A549 (cell line): ENCODE measurements around the gene AUTS2. TPM values are rescaled to one million over a fixed set of nuclear protein-coding genes. Genes with fewer than 3 reads are reported as not detected.
A peak's percentile ranks its signal among the peaks of the same experiment; 100 is the strongest.

Source experiments
- ATAC-seq, 2 experiments: fragments of 200-7000 bp in 1 of 2; fragments of >200 bp in 1 of 2; cut with Nextera tagmentation in 1 of 2; cut with Tn5 transposase in 1 of 2; 3 replicates each; pipeline versions ENCODE4 v1.8.0 to v1.9.1; 2018 to 2020; ENCODE audit warnings: mild to moderate bottlenecking in 1 of 2, moderate library complexity in 1 of 2
- CTCF ChIA-PET: fragments of 300-600 bp; sonication (Branson Sonifier 250); formaldehyde crosslinking; extraction: SDS; loops from one replicate; lab custom pipeline; 2021; ENCODE audit warnings: antibody characterized with exemption, inconsistent platforms; lab: Yijun Ruan, JAX
- POLR2A ChIA-PET: fragments of 350-600 bp; formaldehyde crosslinking; extraction: SDS; loops from one replicate; lab custom pipeline; 2021; ENCODE audit warnings: antibody characterized with exemption, inconsistent platforms; lab: Yijun Ruan, JAX
- DNase-seq, 2 experiments: peaks; one replicate each; pipeline versions ENCODE4 v3.0.0 to v3.0.0-alpha.2; 2011 to 2016; ENCODE audit warnings: low read depth in 1 of 2, low spot score in 1 of 2
- FAIRE-seq: peaks from 2 replicates; lab custom pipeline; 2011; peaks lifted over from hg19 to GRCh38; lab: Jason Lieb, UNC
- H3K27ac ChIP-seq, 2 experiments: fragments of >200 bp; sonication (Bioruptor Twin); formaldehyde crosslinking; 3 replicates each; pipeline ENCODE4 v1.5.1; 2016 to 2017
- H3K4me1 ChIP-seq: fragments of >200 bp; sonication (Bioruptor Twin); formaldehyde crosslinking; 3 replicates; pipeline ENCODE4 v1.6.1; 2016
- H3K4me2 ChIP-seq: fragments of >200 bp; sonication (Bioruptor Twin); formaldehyde crosslinking; 3 replicates; pipeline ENCODE4 v1.6.1; 2016
- H3K4me3 ChIP-seq: fragments of >200 bp; sonication (Bioruptor Twin); formaldehyde crosslinking; 3 replicates; pipeline ENCODE4 v1.5.1; 2016
- H3K9me3 ChIP-seq: fragments of >200 bp; sonication (Bioruptor Twin); formaldehyde crosslinking; 3 replicates; pipeline ENCODE4 v1.6.1; 2016
- ATOH8 ChIP-seq: fragments of 250-450 bp; sonication (Bioruptor Pico); IDR thresholded peaks from 2 replicates; pipeline ENCODE4 v1.5.0; 2020; ENCODE audit warnings: low read depth, mild to moderate bottlenecking, moderate library complexity
- CBX8 ChIP-seq: fragments of 200-600 bp; sonication (generic); IDR thresholded peaks from 2 replicates; pipeline ENCODE4 v1.6.1; 2016
- CHD2 ChIP-seq: fragments of 150-350 bp; IDR thresholded peaks from 2 replicates; pipeline ENCODE4 v1.6.1; 2014; ENCODE audit warnings: low read length; ENCODE audit not compliant: partially characterized antibody
- EHF ChIP-seq: fragments of 250-450 bp; sonication (Bioruptor Pico); IDR thresholded peaks from 2 replicates; pipeline ENCODE4 v1.5.0; 2020; ENCODE audit warnings: mild to moderate bottlenecking
- ELK1 ChIP-seq: fragments of 150-350 bp; IDR thresholded peaks from 2 replicates; pipeline ENCODE4 v1.6.1; 2014; ENCODE audit warnings: low read depth, mild to moderate bottlenecking, low read length
- EP300 ChIP-seq, 2 experiments: fragments of >200 bp; sonication (Bioruptor Twin); formaldehyde crosslinking; IDR thresholded peaks; 2 replicates in 1 of 2; 3 replicates in 1 of 2; pipeline ENCODE4 v1.6.1; 2016 to 2017
- FOSB ChIP-seq: fragments of 250-450 bp; sonication (Bioruptor Pico); IDR thresholded peaks from 2 replicates; pipeline ENCODE4 v1.5.0; 2020; ENCODE audit warnings: mild to moderate bottlenecking, moderate library complexity
- FOSL2 ChIP-seq, 2 experiments: fragments of 450-650 bp in 1 of 2; fragments of >200 bp in 1 of 2; sonication (Bioruptor Twin) in 1 of 2; formaldehyde crosslinking; IDR thresholded peaks; 2 replicates each; pipeline versions ENCODE4 v1.5.0 to v1.6.1; 2016 to 2020; ENCODE audit warnings: mild to moderate bottlenecking in 1 of 2, moderate library complexity in 1 of 2
- HES2 ChIP-seq: fragments of >200 bp; sonication (Bioruptor Twin); formaldehyde crosslinking; IDR thresholded peaks from 2 replicates; pipeline ENCODE4 v1.6.1; 2016
- HEYL ChIP-seq: fragments of 250-450 bp; sonication (Bioruptor Pico); IDR thresholded peaks from 2 replicates; pipeline ENCODE4 v1.8.0; 2021; ENCODE audit warnings: mild to moderate bottlenecking, moderate library complexity
- HOXA7 ChIP-seq: fragments of 250-450 bp; sonication (Bioruptor Pico); IDR thresholded peaks from 2 replicates; pipeline ENCODE4 v1.5.0; 2020; ENCODE audit warnings: mild to moderate bottlenecking, moderate library complexity
- HOXB5 ChIP-seq: fragments of 250-450 bp; sonication (Bioruptor Pico); IDR thresholded peaks from 2 replicates; pipeline ENCODE4 v1.5.0; 2020; ENCODE audit warnings: mild to moderate bottlenecking, moderate library complexity
- JUN ChIP-seq, 2 experiments: fragments of >200 bp; sonication (Bioruptor Twin); formaldehyde crosslinking; IDR thresholded peaks; 2 replicates in 1 of 2; 3 replicates in 1 of 2; pipeline ENCODE4 v1.6.1; 2016 to 2017
- KDM1A ChIP-seq: fragments of 200-600 bp; sonication (generic); IDR thresholded peaks from 2 replicates; pipeline ENCODE4 v1.6.1; 2016; ENCODE audit warnings: low read depth, mild to moderate bottlenecking
- MAFK ChIP-seq: fragments of 450-650 bp; IDR thresholded peaks from 2 replicates; pipeline ENCODE4 v1.6.1; 2014; ENCODE audit not compliant: partially characterized antibody
- MAZ ChIP-seq: fragments of 150-350 bp; IDR thresholded peaks from 2 replicates; pipeline ENCODE4 v1.6.1; 2014; ENCODE audit warnings: antibody characterized with exemption, low read depth, low read length, borderline replicate concordance
- MYC ChIP-seq: IDR thresholded peaks from 2 replicates; pipeline ENCODE4 v1.6.1; 2012; ENCODE audit warnings: mild to moderate bottlenecking, inconsistent platforms, low read length, improper control_type of control experiment, borderline replicate concordance
- PBX3 ChIP-seq: IDR thresholded peaks from 2 replicates; pipeline ENCODE4 v1.6.1; 2012
- POLR2A ChIP-seq: IDR thresholded peaks from 2 replicates; pipeline ENCODE4 v1.6.1; 2012; ENCODE audit warnings: mild to moderate bottlenecking, low read length
- RAD21 ChIP-seq, 2 experiments: fragments of >200 bp in 1 of 2; sonication (Bioruptor Twin) in 1 of 2; formaldehyde crosslinking in 1 of 2; IDR thresholded peaks in 1 of 2; conservative IDR thresholded peaks in 1 of 2; 2 replicates in 1 of 2; 3 replicates in 1 of 2; pipeline ENCODE4 v1.6.1; 2012 to 2018; ENCODE audit warnings: inconsistent platforms in 1 of 2
- RFX5 ChIP-seq: fragments of 450-650 bp; IDR thresholded peaks from 2 replicates; pipeline ENCODE4 v1.7.1; 2014; ENCODE audit warnings: antibody characterized with exemption, mild to moderate bottlenecking, moderate library complexity
- SREBF2 ChIP-seq: fragments of 450-650 bp; IDR thresholded peaks from 2 replicates; pipeline ENCODE4 v1.6.1; 2014; ENCODE audit warnings: mild to moderate bottlenecking, moderate library complexity
- TFCP2L1 ChIP-seq: fragments of 250-450 bp; sonication (Bioruptor Pico); IDR thresholded peaks from 2 replicates; pipeline ENCODE4 v1.5.0; 2021; ENCODE audit warnings: mild to moderate bottlenecking
- TP53 ChIP-seq: fragments of 250-450 bp; sonication (Bioruptor Pico); IDR thresholded peaks from 2 replicates; pipeline ENCODE4 v1.5.0; 2021; ENCODE audit warnings: mild to moderate bottlenecking, moderate library complexity
- ZC3H11A ChIP-seq: fragments of 450-650 bp; IDR thresholded peaks from 2 replicates; pipeline ENCODE4 v1.6.1; 2014; ENCODE audit warnings: antibody characterized with exemption, mild to moderate bottlenecking
- ZFP36 ChIP-seq: fragments of 450-650 bp; IDR thresholded peaks from 2 replicates; pipeline ENCODE4 v1.6.1; 2014; ENCODE audit warnings: borderline replicate concordance; ENCODE audit not compliant: partially characterized antibody
- WGBS: methylation state at CpG from one replicate; pipeline ENCODE4 v1.1.6; 2017; ENCODE audit errors: missing lambda C conversion rate; 5-methylcytosine and 5-hydroxymethylcytosine counted together
- polyA plus RNA-seq, 4 experiments: library from polyadenylated mRNA; depleted of rRNA in 3 of 4; stranded (reverse); fragments of >200 nt; fragmentation: RNase III in 1 of 4; extraction: RNeasy Plus Mini Kit Qiagen cat#74134 plus additional on column Dnase treatment in 1 of 4; gene quantifications; 2 replicates in 3 of 4; 3 replicates in 1 of 4; pipeline ENCODE4 v1.2.3, GENCODE V29; 2011 to 2017

AUTS2 gene
- polyA plus RNA-seq, 2 of the 4 experiments (the other 2 are of a cell fraction) = 1.6 to 3.6 TPM

GRCh38 chr7:69781412-69781846 lies 183.2 kb downstream of the AUTS2 start:
- POLR2A ChIA-PET = no interaction called here
- Histone ChIP-seq H3K9me3 (no peaks in the 10 kb centered on the region), H3K27ac (peak overlapping the region; percentile 8 to 54; a peak in 5 of 6 replicates), H3K4me2 (peak overlapping the region; percentile 54), H3K4me3 (no peak overlapping the region), H3K4me1 (peaks cover 28% of the 10 kb centered on the region)
- TF ChIP-seq CHD2 (no peak), MYC (no peak), FOSB (no peak), ATOH8 (CRISPR knock-in tag) (no peak), KDM1A (no peak), MAZ (no peak), EP300 (IDR thresholded peaks at IDR 0.05) (no peak), CBX8 (no peak)
- WGBS = 4% methylated on average over 3 of the region's 3 CpGs
- ATAC-seq (peak; percentile 66 to 71; a peak in 5 of 6 replicates), FAIRE-seq (no peak), DNase-seq (peak in 1 of 2 experiments; percentile 14)
- CTCF ChIA-PET = interaction anchor here (0.5 kb wide), 1 partner anchor 15 kb away, joined by 3 read pairs; no protein-coding TSS in a partner anchor

GRCh38 chr7:69782917-69783684 lies 184.8 kb downstream of the AUTS2 start:
- POLR2A ChIA-PET = no interaction called here
- FAIRE-seq (no peak), DNase-seq (no peak), ATAC-seq (no peak)
- Histone ChIP-seq H3K27ac (no peak overlapping the region), H3K9me3 (no peaks in the 10 kb centered on the region), H3K4me2 (no peak overlapping the region), H3K4me1 (peaks cover 21% of the 10 kb centered on the region), H3K4me3 (no peak overlapping the region)
- WGBS = 56% methylated on average over 7 of the region's 7 CpGs
- CTCF ChIA-PET = no interaction called here
- TF ChIP-seq EHF = no peak
- no peak for TF ChIP-seq RAD21 (conservative IDR thresholded peaks at IDR 0.05 in 1 of 2, IDR thresholded peaks at IDR 0.05 in 1 of 2)
- no peak for TF ChIP-seq JUN (IDR thresholded peaks at IDR 0.05)
- TF ChIP-seq POLR2A = no peak
- TF ChIP-seq TP53 (CRISPR knock-in tag) = no peak
- no peak for TF ChIP-seq HOXA7 (CRISPR knock-in tag)
- no peak for TF ChIP-seq ATOH8 (CRISPR knock-in tag)
- no peak for TF ChIP-seq HES2
- TF ChIP-seq PBX3 = no peak
- TF ChIP-seq MAFK = no peak
- no peak for TF ChIP-seq ELK1
- no peak for TF ChIP-seq HEYL (CRISPR knock-in tag)
- TF ChIP-seq FOSL2 (IDR thresholded peaks at IDR 0.05) = no peak
- no peak for TF ChIP-seq FOSL2 (CRISPR knock-in tag; IDR thresholded peaks at IDR 0.05)
- TF ChIP-seq EP300 (IDR thresholded peaks at IDR 0.05) = no peak
- no peak for TF ChIP-seq ZFP36
- TF ChIP-seq HOXB5 (CRISPR knock-in tag) = no peak
- TF ChIP-seq ZC3H11A = no peak
- no peak for TF ChIP-seq RFX5
- TF ChIP-seq TFCP2L1 (CRISPR knock-in tag) = no peak
- TF ChIP-seq SREBF2 = no peak
